ENCODE data around the gene GABRB2.
"Not testable (repeated sequence)": the region's sequence is repeated elsewhere in the genome, so short reads cannot be mapped to it uniquely, and the experiment has no call there.

The GABRB2 gene

DNA sequence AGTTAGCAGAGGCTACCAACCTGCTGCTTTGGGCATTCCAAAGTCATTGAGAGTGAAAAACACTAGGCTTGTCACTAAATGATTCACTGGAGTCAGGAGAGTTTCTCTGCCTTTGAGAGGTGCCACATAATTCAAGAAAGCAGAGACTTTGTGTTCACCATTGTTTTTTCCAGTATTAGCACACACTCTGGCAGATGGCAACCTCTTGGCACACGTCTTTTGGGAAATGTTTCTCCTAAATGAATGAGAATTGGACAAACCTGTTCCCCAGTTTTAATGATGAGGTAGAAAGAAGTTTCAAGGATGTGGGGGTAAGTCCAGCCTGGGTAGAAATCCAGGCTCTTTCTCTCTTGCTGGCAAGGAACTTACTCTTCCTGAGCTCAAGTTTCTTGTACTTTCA lies 259.1 kb downstream of the GABRB2 start:
- DNase-seq, result no peak

DNA sequence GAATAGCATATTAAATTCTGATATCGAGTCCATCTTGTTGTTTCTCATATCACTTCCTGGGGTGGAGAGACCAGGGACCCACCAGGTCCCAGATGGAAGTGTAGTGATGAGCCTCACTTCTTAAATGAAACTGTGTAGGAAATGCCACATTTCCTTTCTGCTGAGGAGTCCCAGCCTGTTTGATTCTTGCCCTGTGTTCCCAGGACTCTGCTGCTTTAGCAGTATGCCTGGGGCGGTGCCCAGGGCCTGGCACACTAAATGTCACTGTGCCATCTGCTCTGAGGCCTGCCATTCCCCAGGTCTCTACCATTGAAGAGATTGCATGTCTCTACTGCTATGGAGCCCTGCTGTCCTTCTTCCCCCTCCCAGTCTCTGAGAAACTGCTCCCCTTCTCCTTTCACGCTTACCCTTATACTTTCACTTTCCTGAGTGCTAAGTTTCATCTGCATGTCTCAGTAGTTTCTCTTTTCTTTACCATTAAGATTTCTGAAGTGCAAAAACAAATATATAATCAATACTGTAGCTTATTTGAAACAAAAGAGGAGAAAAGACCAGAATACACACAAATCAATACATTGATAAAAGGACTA lies 260.4 kb downstream of the GABRB2 start:
- DNase-seq, result no peak

DNA sequence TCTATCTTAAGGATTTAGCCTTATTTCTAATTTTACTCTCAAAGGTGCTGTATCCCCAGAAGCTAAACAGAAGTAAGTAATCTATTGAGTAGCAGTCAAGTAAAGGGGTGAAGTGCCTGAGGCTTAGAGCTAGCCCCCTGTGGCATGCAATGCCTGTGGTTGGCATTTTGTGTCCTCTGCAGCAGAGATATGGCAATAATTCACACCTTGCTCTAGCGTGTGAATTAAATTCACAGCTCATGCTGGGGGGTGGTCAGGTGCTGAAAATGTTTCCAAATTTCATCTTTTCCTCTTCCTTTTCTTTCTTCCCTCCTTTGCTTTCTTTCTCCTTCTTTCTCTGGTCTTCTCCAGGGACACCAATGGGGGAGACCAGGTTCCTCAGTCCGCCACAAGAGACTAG lies 262.1 kb downstream of the GABRB2 start:
- no peak for DNase-seq

DNA sequence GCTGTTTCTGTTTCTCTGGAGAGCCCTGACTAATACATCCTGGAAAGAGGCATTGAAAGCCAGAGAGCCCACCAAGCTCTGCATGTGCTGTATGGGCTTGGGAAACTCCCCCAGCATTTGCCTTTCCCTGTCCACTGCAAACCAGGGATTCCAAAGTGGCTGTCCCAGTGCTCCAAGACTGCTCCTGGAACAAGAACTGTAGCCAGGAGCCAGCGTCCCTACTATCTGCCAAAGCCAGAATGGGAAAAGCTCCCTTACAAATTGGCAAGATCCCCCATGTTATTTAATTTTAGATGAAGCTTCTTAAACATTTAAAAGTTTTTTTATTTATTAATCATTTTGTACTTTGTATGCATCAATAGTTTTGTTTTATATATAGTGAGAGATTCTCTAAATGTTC lies 263.2 kb downstream of the GABRB2 start:
- DNase-seq, result no peak

DNA sequence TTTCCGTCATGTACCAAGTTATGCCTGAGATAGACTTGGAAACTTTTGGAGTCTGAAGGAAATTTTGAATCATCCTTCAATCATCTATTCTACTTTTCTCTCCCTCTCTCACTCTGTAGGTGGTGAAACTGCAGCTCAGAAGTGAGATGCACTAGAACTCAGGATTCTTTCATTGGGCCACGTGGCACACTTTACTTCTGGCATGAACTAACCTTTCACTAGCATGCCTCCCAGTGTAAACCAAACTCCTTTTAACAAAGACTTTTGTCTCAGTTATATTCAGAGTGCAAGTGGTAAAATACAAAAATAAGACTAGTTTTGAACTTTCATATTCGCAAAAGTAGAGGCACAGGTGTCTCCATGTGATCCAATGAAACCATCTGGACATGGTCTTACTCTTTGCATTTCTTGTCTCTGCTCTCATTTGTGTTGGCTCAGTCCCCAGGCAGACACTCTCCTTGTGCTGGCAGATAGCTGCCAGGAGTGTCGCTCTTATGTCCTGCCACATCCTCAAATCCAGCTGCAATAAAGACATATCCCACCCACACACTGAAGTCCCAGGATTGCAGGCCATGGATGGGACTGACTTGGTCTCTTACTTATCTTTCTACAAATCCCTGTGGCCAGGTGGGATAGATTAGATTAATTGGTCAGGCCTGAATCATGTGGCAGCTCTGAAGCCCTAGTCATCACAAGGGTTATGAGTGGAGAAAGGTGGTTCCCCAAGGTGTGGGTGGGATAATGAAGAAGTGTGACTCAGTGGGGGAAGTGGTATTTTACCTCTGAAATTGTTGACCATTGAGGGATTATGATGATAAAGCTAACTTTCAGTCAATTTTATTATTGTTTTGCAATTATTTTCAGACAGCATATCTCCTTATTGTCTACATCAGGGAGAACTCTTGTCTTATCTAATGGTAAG lies 267.5 kb downstream of the GABRB2 start:
- no peak for DNase-seq

DNA sequence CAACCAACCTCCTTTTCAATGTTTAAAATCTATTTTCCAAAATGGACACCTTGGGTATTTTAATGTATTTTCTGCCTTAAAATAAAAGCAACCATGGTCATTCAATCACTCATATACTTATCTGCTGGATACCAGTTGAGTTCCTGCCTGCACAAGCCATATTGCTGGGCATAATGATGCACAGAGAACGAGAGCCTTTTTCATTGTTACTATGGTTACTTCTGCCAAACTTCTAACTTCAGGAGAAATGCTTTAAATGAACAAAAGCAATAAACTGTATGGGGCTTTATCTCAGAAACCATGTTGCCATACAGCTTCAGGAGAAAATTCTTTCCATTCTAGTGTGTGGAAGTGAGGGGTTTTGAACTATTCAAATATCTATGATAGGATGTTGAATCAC lies 269.5 kb downstream of the GABRB2 start:
- DNase-seq, result no peak

DNA sequence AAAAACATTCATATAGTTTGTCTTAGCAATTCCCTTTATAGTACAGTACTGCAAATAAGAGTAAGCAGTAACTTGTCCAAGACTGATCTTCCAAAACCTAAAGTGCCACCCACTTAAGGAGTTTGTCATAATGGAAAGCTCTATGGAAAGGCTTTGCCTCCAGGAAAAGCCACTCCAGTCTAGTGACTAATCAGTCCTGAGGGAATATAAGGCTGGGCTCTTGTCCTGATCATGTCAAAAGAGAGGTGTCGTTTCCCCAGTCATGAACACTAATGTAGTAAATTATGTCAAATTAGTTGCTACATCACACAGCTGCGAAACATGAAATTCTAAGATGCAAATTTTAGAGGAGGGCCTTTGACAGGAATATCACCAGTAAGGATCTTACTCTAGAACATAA lies 271.6 kb downstream of the GABRB2 start:
- no peak for DNase-seq

DNA sequence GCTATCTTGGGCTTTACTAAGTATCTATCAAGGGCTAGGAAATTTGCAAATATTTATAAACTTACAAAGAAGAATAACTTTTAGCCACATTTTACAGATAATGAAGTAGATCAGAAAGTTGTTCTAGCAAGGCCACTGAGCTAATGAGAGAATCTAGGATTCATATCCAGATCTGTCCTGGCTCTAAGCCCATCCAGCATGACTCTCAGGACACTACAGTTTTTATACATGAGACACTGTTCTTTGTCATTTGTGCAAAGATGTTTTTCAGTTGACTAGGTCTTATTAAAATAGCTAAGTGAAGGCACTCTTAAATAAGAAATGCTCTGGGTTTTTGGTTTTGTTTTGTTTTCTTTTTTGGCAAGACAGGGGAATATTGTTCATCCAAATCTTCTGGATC lies 273.1 kb downstream of the GABRB2 start:
- no peak for DNase-seq

DNA sequence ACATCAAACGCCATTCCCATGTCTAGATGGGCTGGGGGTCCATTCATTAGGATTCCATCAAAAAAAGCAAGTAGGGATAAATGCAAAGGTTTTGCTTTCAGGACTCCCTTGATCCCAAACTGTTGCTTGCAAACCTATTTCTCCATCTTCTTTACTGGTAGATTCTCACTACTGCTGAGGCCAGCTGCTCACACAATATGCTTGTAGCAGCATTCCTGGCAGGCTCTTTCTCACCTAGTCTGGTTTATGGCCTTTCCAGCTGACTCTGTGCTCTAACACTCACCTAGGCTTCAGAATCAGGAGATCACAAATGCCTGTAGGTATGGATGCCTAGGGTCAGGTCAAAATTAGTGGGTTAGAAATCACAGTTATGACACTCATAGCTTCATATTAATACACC lies 274.7 kb downstream of the GABRB2 start:
- DNase-seq, result no peak

DNA sequence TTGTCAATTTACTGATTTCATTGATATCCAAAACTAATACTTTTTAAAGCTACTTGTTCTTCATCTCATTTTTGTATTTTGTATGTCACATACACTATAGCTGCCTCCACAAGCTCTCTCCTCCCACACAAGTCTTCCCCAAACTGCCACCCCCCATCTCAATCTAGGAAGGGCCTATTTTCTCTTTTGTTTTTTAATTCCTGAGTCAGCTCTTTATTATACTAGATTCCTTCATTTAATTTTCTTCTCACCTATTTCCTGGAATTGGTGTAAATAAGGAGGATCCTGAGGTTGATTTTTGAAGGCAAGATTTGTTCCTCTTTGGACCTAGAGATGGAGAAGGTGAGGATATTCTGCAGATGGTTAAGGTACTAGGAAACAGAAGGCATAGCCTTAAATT lies 277.4 kb downstream of the GABRB2 start:
- no peak for DNase-seq

DNA sequence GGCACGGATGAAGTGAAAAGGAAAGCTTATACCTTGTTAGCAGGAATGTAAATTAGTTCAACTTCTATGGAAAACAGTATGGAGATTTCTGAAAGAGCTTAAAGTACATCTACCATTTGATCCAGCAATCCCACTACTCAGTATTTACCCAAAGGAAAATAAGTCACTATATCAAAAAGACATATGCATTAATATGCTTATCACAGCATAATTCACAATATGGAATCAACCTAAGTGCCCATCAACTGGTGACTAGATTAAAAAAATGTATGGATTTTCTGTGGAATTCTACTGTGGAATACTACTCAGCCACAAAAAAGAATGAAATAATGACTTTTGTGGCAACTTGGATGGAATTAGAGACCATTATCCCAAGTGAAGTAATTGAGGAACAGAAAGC lies 279.6 kb downstream of the GABRB2 start:
- no peak for DNase-seq

DNA sequence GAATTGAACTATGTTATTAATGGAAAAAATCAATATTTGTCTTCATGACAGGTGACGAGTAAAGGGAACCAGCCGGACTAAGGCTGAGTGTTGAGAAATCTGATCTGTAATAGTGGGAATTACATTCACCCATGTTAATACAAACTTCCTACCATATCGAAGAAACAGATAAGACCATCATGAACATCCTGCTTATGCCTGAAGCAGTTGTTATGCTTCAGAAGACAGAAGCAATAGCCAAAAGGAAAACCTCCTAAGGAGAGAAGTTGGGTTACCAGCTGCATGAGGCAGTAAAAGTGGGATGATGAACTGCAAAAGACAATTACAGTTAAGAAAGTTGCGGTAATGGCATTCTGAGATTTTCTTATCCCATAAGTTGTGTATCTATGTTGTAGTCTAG lies 281.5 kb downstream of the GABRB2 start:
- DNase-seq, result no peak

DNA sequence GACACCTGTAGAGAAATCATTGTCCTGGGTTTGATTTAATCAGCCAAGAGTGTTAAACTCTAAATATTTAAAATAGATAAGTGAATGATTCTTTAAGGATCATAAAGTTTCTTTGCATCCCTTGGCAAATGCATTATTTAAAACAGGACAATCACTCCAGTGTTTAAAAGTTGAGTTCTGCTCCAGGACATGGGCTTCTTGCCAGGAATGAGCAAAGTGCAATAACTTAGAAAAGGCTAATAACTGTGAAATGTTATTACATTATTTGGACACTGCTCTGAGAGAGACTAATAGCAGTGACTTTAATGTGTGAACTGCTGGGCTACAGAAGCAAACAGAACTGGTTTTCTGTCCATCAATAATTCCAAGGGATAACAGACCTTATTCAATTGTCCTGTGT lies 283.3 kb downstream of the GABRB2 start:
- DNase-seq, result no peak

DNA sequence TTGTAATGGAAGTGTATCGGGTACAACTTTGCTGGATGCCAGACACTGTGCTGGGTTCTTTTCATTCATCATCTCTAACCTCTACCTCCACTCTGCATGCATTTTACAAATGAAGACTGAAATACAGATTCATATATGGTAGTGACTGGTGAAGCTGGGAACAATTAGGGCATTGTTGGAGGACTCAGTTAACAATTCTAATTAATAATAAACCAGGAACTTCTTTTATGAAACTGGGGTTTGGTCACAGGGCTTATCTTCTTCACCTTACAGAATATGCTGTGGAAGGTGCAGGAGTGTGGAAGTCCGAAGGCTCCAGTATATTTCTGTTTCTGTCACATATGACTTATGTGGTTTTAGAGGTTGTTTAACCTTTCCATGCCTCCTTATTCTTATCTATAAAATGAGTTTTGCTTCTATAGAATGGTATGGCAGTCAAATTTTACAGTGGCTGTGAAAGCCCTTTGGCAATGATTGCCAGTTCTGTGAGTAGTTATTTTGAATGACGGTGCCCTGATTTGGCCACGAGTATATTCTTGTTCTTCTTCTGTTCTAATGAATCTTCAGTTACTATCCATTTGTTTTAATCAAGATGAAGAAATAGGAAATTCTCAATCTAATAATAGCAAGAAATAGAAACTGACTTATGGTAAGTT lies 284.7 kb downstream of the GABRB2 start:
- DNase-seq, result no peak

DNA sequence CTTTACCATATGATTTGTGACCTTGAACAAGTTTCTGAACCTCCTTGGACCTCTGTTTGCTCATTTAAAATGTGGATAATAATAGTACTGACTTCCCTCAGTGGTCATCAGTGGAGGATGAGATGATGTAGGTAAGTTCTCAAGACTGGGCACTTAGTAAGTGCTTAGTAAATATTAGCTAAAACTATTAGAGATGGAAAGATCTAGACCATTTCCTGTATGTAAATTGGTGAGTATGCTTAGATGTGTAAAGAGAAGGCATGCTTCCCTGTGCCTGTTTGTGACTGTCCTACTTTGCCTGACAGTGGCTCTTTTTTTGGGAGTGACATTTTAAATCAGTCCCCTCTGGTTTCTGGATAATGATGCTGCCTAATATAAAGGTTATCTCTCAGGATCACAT lies 288.1 kb downstream of the GABRB2 start:
- no peak for DNase-seq

DNA sequence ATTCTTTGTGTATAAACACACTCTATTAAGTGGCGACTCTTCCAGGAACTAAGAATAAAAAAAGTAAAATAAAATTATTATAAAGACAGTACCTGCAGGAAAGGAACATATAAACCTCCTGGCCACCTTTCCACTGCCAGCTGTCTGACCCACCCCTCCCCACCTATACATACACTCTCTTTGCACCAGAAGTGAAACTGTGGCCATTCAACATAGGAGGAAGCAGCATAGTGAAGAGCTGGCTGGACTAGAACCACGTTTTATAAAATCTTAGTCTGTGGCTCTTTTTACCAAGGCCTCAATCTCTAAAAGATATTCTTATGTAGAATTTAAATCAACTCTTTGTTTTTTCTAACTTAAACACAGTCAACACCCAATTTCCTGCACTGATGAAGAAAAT lies 289.6 kb downstream of the GABRB2 start:
- DNase-seq, result no peak

DNA sequence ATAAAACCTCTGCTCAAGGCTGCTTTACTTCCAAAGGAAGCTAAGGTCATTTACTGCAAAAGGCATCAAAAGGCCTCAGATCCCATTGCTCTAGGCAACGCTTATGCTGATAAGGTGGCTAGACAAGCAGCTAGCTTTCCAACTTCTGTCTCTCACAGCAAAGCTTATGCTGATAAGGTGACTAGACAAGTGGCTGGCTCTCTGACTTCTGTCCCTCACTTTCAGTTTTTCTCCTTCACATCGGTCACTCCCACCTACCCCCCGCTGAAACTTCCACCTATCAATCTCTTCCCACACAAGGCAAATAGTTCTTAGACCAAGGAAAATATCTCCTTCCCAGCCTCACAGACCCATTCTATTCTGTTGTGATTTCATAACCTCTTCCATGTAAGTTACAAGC lies 293.6 kb downstream of the GABRB2 start:
- DNase-seq, result not testable (repeated sequence)

DNA sequence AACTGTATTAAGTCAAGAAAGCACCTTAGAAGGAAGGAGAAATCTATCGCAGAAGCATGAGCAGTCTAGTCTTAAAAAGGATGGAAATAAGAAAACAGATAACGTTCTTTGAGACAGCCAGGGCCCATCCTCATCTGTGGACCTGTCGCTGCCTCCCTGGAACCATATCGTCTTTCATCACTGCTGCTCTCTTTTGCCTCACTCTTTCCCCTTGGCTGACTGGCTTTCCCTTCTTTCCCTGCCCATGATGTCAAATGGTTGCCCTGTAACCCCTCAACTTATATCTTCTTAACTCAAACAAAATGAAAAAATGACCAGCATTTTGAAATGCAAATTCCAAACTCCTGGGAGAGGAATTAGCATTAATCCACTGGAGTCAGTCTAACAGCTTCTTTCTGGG lies 299.8 kb downstream of the GABRB2 start:
- no peak for DNase-seq

DNA sequence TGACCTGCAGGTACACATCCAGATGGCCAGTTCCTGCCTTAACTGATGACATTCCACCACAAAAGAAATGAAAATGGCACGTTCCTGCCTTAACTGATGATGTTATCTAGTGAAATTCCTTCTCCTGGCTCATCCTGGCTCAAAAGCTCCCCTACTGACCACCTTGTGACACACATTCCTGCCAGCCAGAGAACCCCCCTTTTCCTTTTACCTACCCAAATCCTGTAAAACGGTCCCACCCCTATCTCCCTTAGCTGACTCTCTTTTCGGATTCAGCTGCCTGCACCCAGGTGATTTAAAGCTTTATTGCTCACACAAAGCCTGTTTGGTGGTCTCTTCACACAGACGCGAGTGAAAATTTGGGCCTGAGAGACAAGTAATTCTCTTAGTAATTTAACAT lies 300.7 kb downstream of the GABRB2 start:
- not testable (repeated sequence) for DNase-seq

Data from GDM1 (cell line).